HepG2 (cell line): ENCODE results near the gene XPNPEP1. TPM values are rescaled to one million over a fixed set of nuclear protein-coding genes. Genes with fewer than 3 reads are reported as not detected.

Experiments used
- ATAC-seq: fragments of 200-7000 bp; cut with Tn5 transposase; 3 replicates; pipeline ENCODE4 v1.9.1; 2020; ENCODE audit warnings: mild to moderate bottlenecking, moderate library complexity
- BruUV-seq: library from RNA; stranded (reverse); fragments of 400-500 nt; replicated peaks from 2 replicates; lab custom pipeline; 2021; lab: Mats Ljungman, UMichigan
- CTCF ChIA-PET: fragments of 300-600 bp; formaldehyde crosslinking; extraction: SDS; loops from one replicate; lab custom pipeline; 2021; ENCODE audit warnings: low total read pairs, inconsistent platforms, low intra/inter-chr PET ratio; lab: Yijun Ruan, JAX
- POLR2A ChIA-PET: fragments of 350-600 bp; sonication (Branson Sonifier 250); formaldehyde crosslinking; loops from one replicate; lab custom pipeline; 2020; ENCODE audit warnings: antibody characterized with exemption, inconsistent platforms; lab: Yijun Ruan, JAX
- DNase-seq: peaks from one replicate; pipeline ENCODE4 v3.0.0-alpha.2; 2015; ENCODE audit warnings: low spot score
- FAIRE-seq: peaks from 3 replicates; lab custom pipeline; 2011; peaks lifted over from hg19 to GRCh38; lab: Jason Lieb, UNC
- H2AFZ ChIP-seq: one replicate; pipeline ENCODE4 v1.6.1; 2011; ENCODE audit warnings: low read length, inconsistent platforms
- H3K27ac ChIP-seq: fragments of 300-600 bp; 3 replicates; pipeline ENCODE4 v1.8.0; 2011; ENCODE audit warnings: mixed run types, mild to moderate bottlenecking, mixed read lengths, low read length, inconsistent platforms; ENCODE audit not compliant: insufficient read depth; ENCODE audit errors: extremely low read length
- H3K27me3 ChIP-seq, 2 experiments: fragments of 200-600 bp in 1 of 2; 2 replicates in 1 of 2; 3 replicates in 1 of 2; pipeline versions ENCODE4 v1.6.0 to v1.8.0; 2011; ENCODE audit warnings: low read length in 2 of 2, mild to moderate bottlenecking in 2 of 2, moderate library complexity in 2 of 2, inconsistent platforms in 1 of 2; ENCODE audit not compliant: insufficient read depth in 2 of 2, control insufficient read depth in 1 of 2
- H3K36me3 ChIP-seq, 2 experiments: fragments of 200-600 bp in 1 of 2; replicated peaks in 1 of 2; 2 replicates in 1 of 2; 3 replicates in 1 of 2; pipeline versions ENCODE4 v1.5.1 to v1.8.0; 2011; ENCODE audit warnings: low read length in 2 of 2, inconsistent platforms in 1 of 2; ENCODE audit not compliant: insufficient read depth in 2 of 2, control insufficient read depth in 1 of 2
- H3K4me1 ChIP-seq: 2 replicates; pipeline ENCODE4 v1.5.1; 2012; ENCODE audit warnings: low read length, inconsistent platforms; ENCODE audit not compliant: insufficient read depth
- H3K4me2 ChIP-seq: 2 replicates; pipeline ENCODE4 v1.6.0; 2011; ENCODE audit warnings: low read depth, low read length, inconsistent platforms
- H3K4me3 ChIP-seq, 3 experiments: fragments of 200-600 bp in 1 of 3; sonication (generic), shearing (Covaris generic) in 1 of 3; replicated peaks in 1 of 3; 2 replicates each; pipeline ENCODE4 v1.5.1; 2011 to 2016; ENCODE audit warnings: low read length in 3 of 3, inconsistent platforms in 2 of 3, low read depth in 2 of 3, mild to moderate bottlenecking in 2 of 3, control low read depth in 1 of 3, mixed read lengths in 1 of 3; ENCODE audit not compliant: insufficient read depth in 1 of 3
- H3K79me2 ChIP-seq: one replicate; pipeline ENCODE4 v1.6.1; 2011; ENCODE audit warnings: low read length, inconsistent platforms; ENCODE audit not compliant: insufficient read depth
- H3K9ac ChIP-seq: 2 replicates; pipeline ENCODE4 v1.6.0; 2011; ENCODE audit warnings: mild to moderate bottlenecking, low read depth, low read length, inconsistent platforms; ENCODE audit not compliant: insufficient read depth
- H3K9me3 ChIP-seq: 2 replicates; pipeline ENCODE4 v1.5.1; 2012; ENCODE audit warnings: mild to moderate bottlenecking, low read length
- H4K20me1 ChIP-seq: 2 replicates; pipeline ENCODE4 v1.6.0; 2011; ENCODE audit warnings: inconsistent platforms, mild to moderate bottlenecking, low read length, moderate library complexity; ENCODE audit not compliant: insufficient read depth
- CEBPZ ChIP-seq: IDR thresholded peaks from 2 replicates; pipeline ENCODE4 v1.6.1; 2012; ENCODE audit warnings: low read length, improper control_type of control experiment
- DNMT1 ChIP-seq: sonication (generic); formaldehyde crosslinking; IDR thresholded peaks from 2 replicates; pipeline ENCODE4 v1.5.1; 2020; ENCODE audit warnings: mild to moderate bottlenecking, missing genetic modification reagents
- E2F5 ChIP-seq: sonication (generic); formaldehyde crosslinking; conservative IDR thresholded peaks from 2 replicates; pipeline ENCODE4 v1.4.0; 2020; ENCODE audit warnings: missing genetic modification reagents
- HNRNPL ChIP-seq: fragments of 200-400 bp; formaldehyde crosslinking; IDR thresholded peaks from 2 replicates; pipeline ENCODE4 v1.6.1; 2017; ENCODE audit warnings: mild to moderate bottlenecking, low read depth, low read length
- JDP2 ChIP-seq: sonication (generic); formaldehyde crosslinking; IDR thresholded peaks from 2 replicates; pipeline ENCODE4 v1.8.1; 2022; ENCODE audit warnings: missing genetic modification reagents, borderline replicate concordance
- KDM2A ChIP-seq: sonication (generic); formaldehyde crosslinking; IDR thresholded peaks from 2 replicates; pipeline ENCODE4 v1.4.0; 2020; ENCODE audit warnings: low read depth, missing genetic modification reagents, borderline replicate concordance
- MAZ ChIP-seq, 2 experiments: sonication (generic) in 1 of 2; formaldehyde crosslinking in 1 of 2; IDR thresholded peaks; 2 replicates each; pipeline versions ENCODE4 v1.5.0 to v1.6.1; 2012 to 2020; ENCODE audit warnings: low read depth in 2 of 2, mild to moderate bottlenecking in 2 of 2, borderline replicate concordance in 1 of 2, improper control_type of control experiment in 1 of 2, low read length in 1 of 2, missing genetic modification reagents in 1 of 2, moderate library complexity in 1 of 2
- MBNL3 ChIP-seq: fragments of 250-450 bp; sonication (Bioruptor Pico); conservative IDR thresholded peaks from 2 replicates; pipeline ENCODE4 v1.8.0; 2022; ENCODE audit warnings: mild to moderate bottlenecking, inconsistent platforms
- MED8 ChIP-seq: sonication (generic); formaldehyde crosslinking; IDR thresholded peaks from 2 replicates; pipeline ENCODE4 v1.8.1; 2023; ENCODE audit warnings: mild to moderate bottlenecking, missing genetic modification reagents; ENCODE audit not compliant: insufficient replicate concordance
- RAD21 ChIP-seq: fragments of 450-650 bp; formaldehyde crosslinking; IDR thresholded peaks from 2 replicates; pipeline ENCODE4 v1.5.0; 2020; ENCODE audit warnings: mild to moderate bottlenecking
- SALL2 ChIP-seq: sonication (generic); formaldehyde crosslinking; IDR thresholded peaks from 2 replicates; pipeline ENCODE4 v1.8.1; 2023; ENCODE audit warnings: mild to moderate bottlenecking, missing genetic modification reagents, inconsistent platforms
- SNAPC2 ChIP-seq: sonication (generic); formaldehyde crosslinking; IDR thresholded peaks from 2 replicates; pipeline ENCODE4 v1.8.1; 2022; ENCODE audit warnings: mild to moderate bottlenecking, missing genetic modification reagents
- TAF15 ChIP-seq: fragments of 200-400 bp; formaldehyde crosslinking; IDR thresholded peaks from one replicate; pipeline ENCODE4 v1.6.1; 2018; ENCODE audit warnings: mild to moderate bottlenecking, low read depth, low read length; ENCODE audit not compliant: poor library complexity, severe bottlenecking
- ZFP41 ChIP-seq: sonication (generic); formaldehyde crosslinking; IDR thresholded peaks from 2 replicates; pipeline ENCODE4 v1.4.0; 2020; ENCODE audit warnings: mild to moderate bottlenecking, missing genetic modification reagents, borderline replicate concordance
- ZNF10 ChIP-seq: sonication (generic); formaldehyde crosslinking; IDR thresholded peaks from 2 replicates; pipeline ENCODE4 v1.4.0; 2020; ENCODE audit warnings: mild to moderate bottlenecking, low read depth, missing genetic modification reagents, borderline replicate concordance
- ZNF619 ChIP-seq: sonication (generic); formaldehyde crosslinking; IDR thresholded peaks from 2 replicates; pipeline ENCODE4 v1.4.0; 2020; ENCODE audit warnings: mild to moderate bottlenecking, missing genetic modification reagents
- ZNF841 ChIP-seq: sonication (generic); formaldehyde crosslinking; IDR thresholded peaks from 2 replicates; pipeline ENCODE4 v1.8.1; 2023; ENCODE audit warnings: missing genetic modification reagents, borderline replicate concordance
- ZSCAN21 ChIP-seq: sonication (generic); formaldehyde crosslinking; IDR thresholded peaks from 2 replicates; pipeline ENCODE4 v1.8.0; 2022; ENCODE audit warnings: mild to moderate bottlenecking, missing genetic modification reagents, moderate library complexity, borderline replicate concordance
- WGBS: methylation state at CpG from one replicate; pipeline ENCODE4 v1.1.6; 2017; ENCODE audit warnings: low lambda C conversion rate; 5-methylcytosine and 5-hydroxymethylcytosine counted together
- in situ Hi-C: cut with HindIII; loops from 2 replicates; pipeline ENCODE4 v1.10.0; 2017; ENCODE audit warnings: low pct_unique_long_range_greater_than_20kb; ENCODE audit not compliant: extremely low pct_ligation_motif_present
- intact Hi-C: fragments of 100-400 bp; cut with micrococcal nuclease; formaldehyde crosslinking; loops from one replicate; pipeline ENCODE4 v1.10.0; 2022; ENCODE audit not compliant: unreplicated experiment
- polyA plus RNA-seq, 8 experiments: library from polyadenylated mRNA; depleted of rRNA in 3 of 8; stranded (reverse) in 7 of 8; unstranded in 1 of 8; fragments of >200 nt; fragmentation: Illumina TruSeq in 4 of 8; extraction: Trizol in 4 of 8; gene quantifications; 2 replicates each; pipeline versions ENCODE4 v1.2.1 to v1.2.3, GENCODE V29; 2011 to 2016; ENCODE audit warnings: low read depth in 4 of 8, missing spikeins in 1 of 8, mixed read lengths in 1 of 8; ENCODE audit not compliant: insufficient read depth in 1 of 8
- total RNA-seq, 5 experiments: library from RNA; depleted of rRNA; stranded (reverse); fragments of >200 nt; fragmentation: Illumina TruSeq; extraction: Trizol; gene quantifications; 2 replicates each; pipeline ENCODE4 v1.2.3, GENCODE V29; 2016; ENCODE audit warnings: low read depth in 1 of 5

Gene XPNPEP1
- total and polyA plus RNA-seq, 2 of the 13 experiments (the other 11 are each of a cell fraction or from before 2014, with no cell fraction given): 30.3 to 55.5 TPM

GRCh38 chr10:109883859-109884771, 39.2 kb downstream of the XPNPEP1 start:
- Histone ChIP-seq H3K27me3 (no peaks in the 10 kb centered on the region), H3K36me3 (peaks cover 21 to 47% of the 10 kb centered on the region in 2 experiments), H3K9ac (no peak overlapping the region), H3K4me2 (no peak overlapping the region), H3K4me1 (peaks cover 7% of the 10 kb centered on the region; the same call in 1 of the 2 replicates), H3K9me3 (no peaks in the 10 kb centered on the region), H3K4me3 (no peak overlapping the region), H3K27ac (no peak overlapping the region), H2AFZ (no peak overlapping the region), H3K79me2 (no peaks in the 10 kb centered on the region), H4K20me1 (no peaks in the 10 kb centered on the region)
- intact Hi-C loops: loop anchor here (1.0 to 2.0 kb wide), 5 partner anchors 73 to 253 kb away; partner anchors contain the start of gene ADD3
- POLR2A ChIA-PET: interaction anchor here (1.1 to 1.8 kb wide), 2 partner anchors 93 to 124 kb away, joined by 4 to 9 read pairs; partner anchors contain the start of gene ADD3
- CTCF ChIA-PET: interaction anchor here (0.9 to 2.1 kb wide), 4 partner anchors 72 to 253 kb away, joined by 3 to 8 read pairs (median 4); no protein-coding TSS in a partner anchor
- FAIRE-seq (peak; percentile 91), ATAC-seq (peak; percentile 93), DNase-seq (peak; percentile 81)
- 56% methylated on average over 11 of the region's 17 CpGs for WGBS
- in situ Hi-C loops: loop anchor here (10.0 to 25.0 kb wide), 2 partner anchors 128 to 251 kb away; partner anchors contain the start of gene ADD3
- BruUV-seq: no TSS peak
- TF ChIP-seq CEBPZ (no peak), SALL2 (CRISPR knock-in tag) (no peak), RAD21 (peak; percentile 95), MBNL3 (CRISPR knock-in tag) (no peak), MED8 (CRISPR knock-in tag) (no peak), ZSCAN21 (no peak), ZNF619 (no peak), TAF15 (no peak), HNRNPL (no peak), JDP2 (no peak), E2F5 (no peak), ZNF841 (no peak), ZNF10 (no peak), ZFP41 (CRISPR knock-in tag) (no peak), SNAPC2 (CRISPR knock-in tag) (no peak), MAZ (IDR thresholded peaks at IDR 0.05; ENCODE audit: borderline replicate concordance, low read depth, low read length) (peak; percentile 51; the same call in 1 of the 2 replicates), MAZ (CRISPR knock-in tag; IDR thresholded peaks at IDR 0.05; ENCODE audit: low read depth) (no peak), KDM2A (CRISPR knock-in tag) (peak; percentile 37; the same call in 1 of the 2 replicates), DNMT1 (CRISPR knock-in tag) (no peak)
